GM20431 (cell line): Measurements from ENCODE around the gene NEUROD4.

Experiments
- in situ Hi-C: fragments of 300-500 bp; cut with MseI, MboI; formaldehyde crosslinking; loops from one replicate; pipeline ENCODE4 v1.15.0; 2020; ENCODE audit warnings: low sequenced_read_pairs; ENCODE audit not compliant: unreplicated experiment

NEUROD4 gene

GRCh38 chr12:54996205-54996604 is 23.6 kb upstream of the NEUROD4 start:
- in situ Hi-C loops = loop anchor here (10.0 kb wide), 1 partner anchor 69 kb away; no protein-coding TSS in a partner anchor

DNA sequence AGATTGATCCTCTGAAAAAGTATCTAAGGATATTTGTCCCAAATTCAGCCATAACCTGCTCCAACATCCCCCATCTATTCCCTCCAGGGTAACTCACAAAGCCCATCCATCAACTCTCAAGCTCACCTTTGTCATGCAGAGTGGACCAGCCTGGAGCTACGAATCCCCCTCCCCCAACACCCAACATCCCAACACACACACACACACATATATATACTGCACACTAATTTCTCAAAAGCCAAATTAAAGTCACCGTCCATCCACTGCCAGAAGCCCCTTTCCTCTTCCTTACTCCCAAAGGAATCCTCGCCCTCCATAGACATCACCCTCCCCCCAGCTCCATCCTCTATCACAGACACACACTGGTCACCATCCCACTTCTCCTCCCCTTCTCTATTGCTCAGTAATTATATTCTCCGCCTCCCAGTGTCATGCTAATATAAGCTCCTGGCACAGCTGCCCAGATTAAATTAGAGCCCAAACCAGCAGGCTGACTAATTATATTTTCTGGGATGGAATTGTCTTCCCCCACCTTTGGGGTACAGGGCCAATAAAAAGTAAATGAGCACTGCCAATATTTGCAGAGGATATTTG is 21.7 kb upstream of the NEUROD4 start:
- in situ Hi-C loops = loop anchor here (10.0 kb wide), 1 partner anchor 67 kb away; no protein-coding TSS in a partner anchor

DNA sequence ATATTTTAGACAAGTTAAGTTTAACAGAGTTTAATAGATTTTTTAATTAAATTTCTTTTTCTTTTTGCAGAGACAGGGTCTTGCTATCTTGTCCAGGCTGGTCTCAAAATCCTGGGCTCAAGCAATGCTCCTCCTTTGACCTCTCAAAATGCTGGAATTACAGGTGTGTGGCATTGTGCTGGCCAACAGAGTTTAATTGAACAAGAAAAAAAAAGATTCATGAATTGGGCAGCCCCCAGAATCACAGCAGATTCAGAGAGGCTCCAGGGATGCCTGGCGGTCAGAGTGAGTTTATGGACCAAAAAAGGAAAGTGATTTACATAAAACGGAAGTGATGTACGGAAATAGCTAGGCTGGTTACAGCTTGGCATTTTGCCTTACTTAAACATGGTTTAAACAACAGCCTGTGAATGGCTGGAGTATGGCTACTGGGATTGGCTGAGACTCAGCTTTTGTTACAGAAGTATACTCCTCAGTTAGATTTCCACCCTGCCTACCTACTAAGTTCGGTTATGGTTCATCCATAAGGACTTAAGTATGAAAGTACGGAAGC is 20.7 kb upstream of the NEUROD4 start:
- in situ Hi-C loops = loop anchor here (10.0 kb wide), 1 partner anchor 66 kb away; no protein-coding TSS in a partner anchor

DNA sequence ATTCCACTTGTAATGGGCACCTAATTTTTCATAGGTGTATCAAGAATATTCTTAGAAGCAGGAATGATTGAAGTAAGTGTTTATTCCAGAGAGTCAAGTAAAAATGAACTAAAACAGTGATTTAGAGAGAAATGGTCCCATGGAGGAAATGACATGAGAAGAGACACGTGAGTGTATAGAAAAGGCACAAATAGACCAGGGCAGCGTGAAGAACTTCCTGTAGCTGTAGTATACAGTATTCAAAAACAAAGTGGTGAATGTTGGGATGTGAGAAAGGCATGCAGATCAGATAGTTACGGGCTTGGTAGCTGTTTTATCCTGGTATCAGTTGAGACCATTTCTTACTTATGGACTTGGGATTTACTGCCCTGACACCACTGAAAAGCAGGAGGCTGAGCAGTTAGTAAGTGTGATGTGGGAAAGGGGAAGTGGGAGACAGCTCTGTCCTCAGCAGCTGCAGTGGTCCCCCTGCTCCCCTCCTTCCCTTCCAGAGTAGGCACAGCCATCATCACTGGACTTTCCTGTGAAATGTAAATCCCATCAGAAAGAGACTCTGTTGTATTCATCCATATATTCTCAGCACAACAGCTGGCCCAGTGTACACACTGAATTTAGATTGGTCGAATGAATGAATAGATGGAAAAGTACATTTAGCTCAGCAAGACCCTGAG is 18.4 kb upstream of the NEUROD4 start:
- in situ Hi-C loops = no loop called here

DNA sequence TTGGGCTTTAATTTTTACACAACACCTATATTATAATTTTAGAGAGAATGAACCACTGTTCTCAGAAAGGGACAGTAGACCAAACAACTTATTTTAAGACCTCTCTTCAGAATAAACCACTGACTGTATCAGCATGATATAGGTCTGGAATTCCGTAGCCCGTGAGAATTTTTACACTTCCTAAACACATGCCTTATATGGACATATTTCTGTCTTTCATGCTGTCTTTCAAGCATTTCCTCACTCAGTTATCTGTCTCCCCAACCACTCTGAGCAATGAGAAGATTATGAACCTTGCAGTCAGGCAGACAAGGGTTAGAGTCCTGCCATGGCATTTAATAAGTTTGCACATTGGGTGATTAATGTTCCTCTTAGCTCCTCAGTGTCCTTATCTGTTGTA is 17.4 kb upstream of the NEUROD4 start:
- in situ Hi-C loops = no loop called here

GRCh38 chr12:55008944-55009585 is 10.7 kb upstream of the NEUROD4 start:
- in situ Hi-C loops = no loop called here

- in situ Hi-C loops = no loop called here
These were observed 2.3 kb upstream of the NEUROD4 start for GRCh38 chr12:55017416-55017925.

- in situ Hi-C loops = no loop called here
These were observed 4.8 kb downstream of the NEUROD4 start for GRCh38 chr12:55024575-55024974.

- in situ Hi-C loops = no loop called here
These were observed 5.7 kb downstream of the NEUROD4 start for GRCh38 chr12:55025508-55025907.

DNA sequence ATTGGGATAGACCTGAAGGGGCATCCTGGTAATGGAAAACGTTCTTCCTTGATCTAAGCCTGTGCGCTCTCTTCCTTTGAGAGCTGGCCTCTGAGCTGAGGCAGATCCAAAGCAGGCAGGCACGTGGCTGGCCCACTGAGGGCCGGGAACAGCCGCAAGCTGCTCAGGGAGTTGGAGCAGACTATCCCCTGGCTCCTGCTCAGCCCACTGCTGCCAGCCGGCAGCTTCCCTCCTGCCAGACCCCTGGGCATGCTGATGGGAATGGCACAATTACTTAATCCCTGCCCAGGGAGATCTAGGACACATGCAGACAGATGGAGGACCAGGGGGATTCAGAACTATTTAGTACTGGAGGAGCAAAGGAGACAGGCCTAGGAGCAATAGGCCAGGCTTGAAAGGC is 14.4 kb downstream of the NEUROD4 start:
- in situ Hi-C loops = no loop called here

- in situ Hi-C loops = no loop called here
These were observed 16.7 kb downstream of the NEUROD4 start for GRCh38 chr12:55036326-55037115.

DNA sequence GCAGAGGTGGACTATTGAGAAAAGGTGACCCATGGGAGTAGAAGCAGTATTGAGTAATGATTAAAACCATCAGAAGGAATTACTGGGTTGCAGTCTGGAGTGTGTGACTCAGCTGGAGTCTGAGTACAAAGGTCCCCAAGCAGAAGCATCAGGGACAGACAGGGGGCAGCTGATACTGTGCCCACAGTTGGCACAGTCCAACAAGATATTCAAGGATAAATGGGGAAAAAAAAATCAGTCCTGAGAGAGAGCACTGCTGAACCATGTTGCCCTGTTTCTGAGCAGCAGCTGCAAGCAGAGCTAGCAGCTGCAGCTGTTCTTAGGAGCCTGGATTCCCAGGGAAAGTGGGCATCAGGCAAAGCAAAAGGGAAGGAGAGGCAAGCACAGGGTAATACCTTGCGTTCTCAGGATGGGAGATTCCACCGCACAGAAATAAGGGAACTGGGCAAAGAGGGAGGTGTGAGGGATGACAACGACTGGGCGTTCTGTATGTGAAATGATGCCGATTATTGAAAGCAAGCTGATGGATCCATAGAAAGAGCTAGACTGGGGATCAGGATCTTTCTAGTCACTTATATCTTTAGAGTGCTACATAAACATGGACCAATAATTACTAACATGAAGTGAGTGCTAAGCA is 17.7 kb downstream of the NEUROD4 start:
- in situ Hi-C loops = no loop called here

GRCh38 chr12:55039395-55040354 is 19.9 kb downstream of the NEUROD4 start:
- in situ Hi-C loops = no loop called here

GRCh38 chr12:55041345-55042055 is 21.7 kb downstream of the NEUROD4 start:
- in situ Hi-C loops = no loop called here

GRCh38 chr12:55043542-55043941 is 23.8 kb downstream of the NEUROD4 start:
- in situ Hi-C loops = no loop called here

DNA sequence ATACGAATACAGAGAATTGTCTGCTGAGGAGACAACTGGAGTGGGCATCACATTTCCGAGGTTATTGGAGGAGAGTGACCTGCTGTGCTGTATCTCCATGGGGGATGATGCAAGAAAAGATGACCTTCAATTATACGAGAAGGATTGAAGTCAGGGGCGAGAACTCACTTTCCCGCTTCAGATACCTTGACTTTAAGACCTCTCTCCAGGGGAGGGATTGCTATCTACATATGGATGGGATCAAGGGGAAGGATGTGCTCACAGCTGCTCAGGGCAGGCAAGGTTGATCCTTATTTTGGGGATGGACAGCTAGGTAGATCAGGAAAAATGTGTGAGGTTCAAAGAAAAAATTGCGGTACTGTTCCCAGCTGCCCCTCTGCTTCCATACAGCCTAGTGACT is 24.4 kb downstream of the NEUROD4 start:
- in situ Hi-C loops = no loop called here

- in situ Hi-C loops = loop anchor here (25.0 kb wide), 1 partner anchor 312 kb away; no protein-coding TSS in a partner anchor
These were observed 29.9 kb downstream of the NEUROD4 start for GRCh38 chr12:55049676-55050075.
